PC-9 (cell line): ENCODE measurements around the gene TTC39B. TPM values are rescaled to one million over a fixed set of nuclear protein-coding genes. Genes with fewer than 3 reads are reported as not detected.

ENCODE experiments used
- BruUV-seq: library from RNA; stranded (reverse); fragments of 400-500 nt; replicated peaks from 2 replicates; lab custom pipeline; 2021; lab: Mats Ljungman, UMichigan
- CTCF ChIA-PET: fragments of 300-600 bp; sonication (Branson Sonifier 250); formaldehyde crosslinking; loops from one replicate; lab custom pipeline; 2022; ENCODE audit warnings: antibody characterized with exemption; lab: Charles Lee
- POLR2A ChIA-PET: fragments of 300-600 bp; sonication (Branson Sonifier 250); formaldehyde crosslinking; loops from one replicate; lab custom pipeline; 2022; ENCODE audit warnings: antibody characterized with exemption; ENCODE audit not compliant: unreplicated experiment; lab: Charles Lee
- DNase-seq, 2 experiments: peaks; one replicate each; pipeline versions ENCODE4 v3.0.0 to v3.0.0-alpha.2; 2015 to 2022; ENCODE audit warnings: mixed read lengths in 1 of 2
- H2AFZ ChIP-seq: fragments of 200-600 bp; sonication (generic); 2 replicates; pipeline ENCODE4 v1.8.1; 2017; ENCODE audit warnings: antibody characterized with exemption
- H3F3A ChIP-seq: fragments of 200-600 bp; sonication (generic); 2 replicates; pipeline ENCODE4 v1.8.1; 2017; ENCODE audit warnings: antibody characterized with exemption, mild to moderate bottlenecking, low read depth; ENCODE audit not compliant: insufficient read depth
- H3K27ac ChIP-seq: fragments of 200-600 bp; sonication (generic); 2 replicates; pipeline ENCODE4 v1.6.1; 2016; ENCODE audit warnings: mixed run types
- H3K27me3 ChIP-seq: fragments of 200-600 bp; sonication (generic); 2 replicates; pipeline ENCODE4 v1.6.1; 2016; ENCODE audit warnings: low read depth, mixed run types; ENCODE audit not compliant: insufficient read depth
- H3K36me3 ChIP-seq: fragments of 200-600 bp; sonication (generic); 2 replicates; pipeline ENCODE4 v1.6.1; 2016; ENCODE audit warnings: low read depth, mixed run types
- H3K4me1 ChIP-seq: fragments of 200-600 bp; sonication (generic); replicated peaks from 2 replicates; pipeline ENCODE4 v1.6.1; 2016; ENCODE audit warnings: mixed run types; ENCODE audit not compliant: insufficient read depth
- H3K4me2 ChIP-seq: fragments of 200-600 bp; sonication (generic); 2 replicates; pipeline ENCODE4 v1.6.1; 2017; ENCODE audit warnings: mixed run types
- H3K4me3 ChIP-seq: fragments of 200-600 bp; sonication (generic); 2 replicates; pipeline ENCODE4 v1.6.1; 2016; ENCODE audit warnings: mixed run types
- H3K79me2 ChIP-seq: fragments of 200-600 bp; sonication (generic); 2 replicates; pipeline ENCODE4 v1.6.1; 2017; ENCODE audit warnings: low read depth, mixed run types
- H3K9me2 ChIP-seq: fragments of 200-600 bp; sonication (generic); 2 replicates; pipeline ENCODE4 v1.8.1; 2017; ENCODE audit warnings: mild to moderate bottlenecking; ENCODE audit not compliant: insufficient read depth
- H3K9me3 ChIP-seq: fragments of 200-600 bp; sonication (generic); 2 replicates; pipeline ENCODE4 v1.8.1; 2016; ENCODE audit warnings: low read depth; ENCODE audit not compliant: insufficient read depth
- H4K20me1 ChIP-seq: fragments of 200-600 bp; sonication (generic); 2 replicates; pipeline ENCODE4 v1.8.1; 2017; ENCODE audit not compliant: insufficient read depth
- CTCF ChIP-seq: fragments of 200-600 bp; sonication (generic); conservative IDR thresholded peaks from 2 replicates; pipeline ENCODE4 v1.6.1; 2017; ENCODE audit warnings: mixed run types, antibody characterized with exemption, mild to moderate bottlenecking, moderate library complexity
- EZH2 ChIP-seq: fragments of 200-600 bp; sonication (generic); IDR thresholded peaks from 2 replicates; pipeline ENCODE4 v1.8.0; 2017; ENCODE audit warnings: antibody characterized with exemption, low read depth
- intact Hi-C: fragments of 100-400 bp; cut with micrococcal nuclease; formaldehyde crosslinking; loops from one replicate; pipeline ENCODE4 v1.10.0; 2022; ENCODE audit not compliant: unreplicated experiment
- total RNA-seq: library from RNA; stranded (reverse); gene quantifications from 2 replicates; pipeline ENCODE4 v1.2.3, GENCODE V29; 2021

TTC39B gene
- total RNA-seq, 1 experiment from 2014 or later: 8.8 TPM

DNA sequence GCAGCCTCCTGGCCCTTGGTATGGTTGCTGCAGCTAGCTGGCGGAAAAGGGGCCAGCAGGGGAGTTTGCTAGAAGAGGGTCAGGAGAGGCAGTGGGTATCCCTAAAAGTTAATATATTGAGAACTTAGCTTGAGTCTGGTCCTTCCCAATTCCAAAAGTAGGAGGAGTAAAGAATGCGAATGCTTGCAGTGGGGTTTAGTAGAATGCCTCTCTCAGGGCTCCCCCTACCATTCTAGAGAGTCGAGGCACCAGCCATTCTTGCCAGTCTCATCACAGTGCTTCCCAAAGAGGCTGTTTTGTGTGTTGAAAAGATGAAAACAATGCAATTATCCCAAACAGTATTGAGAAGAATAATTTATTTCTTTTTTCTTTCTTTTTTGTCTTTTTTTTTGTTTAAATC lies 26.4 kb downstream of the TTC39B start:
- H3K4me2 ChIP-seq: no peak overlapping the region
- BruUV-seq: no TSS peak
- POLR2A ChIA-PET: interaction anchor here (0.6 kb wide), 1 partner anchor 23 kb away, joined by 3 read pairs; no protein-coding TSS in a partner anchor

DNA sequence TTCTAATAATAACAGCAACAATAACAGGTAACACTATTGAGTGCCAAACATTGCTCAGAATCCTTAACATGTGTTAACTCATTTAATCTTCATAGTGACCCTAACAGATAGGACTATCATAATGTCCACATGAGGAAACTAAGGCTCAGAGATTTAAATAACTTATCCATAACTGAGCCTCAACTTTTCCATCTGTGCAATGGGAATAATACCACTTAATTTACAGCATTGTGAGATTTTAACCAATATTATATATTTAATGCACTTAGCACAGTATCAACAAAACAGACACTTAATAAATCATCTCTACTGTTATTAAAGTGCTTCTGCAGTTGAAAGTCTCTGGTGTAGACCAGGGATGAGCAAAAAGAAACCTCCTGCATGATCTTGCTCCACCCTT lies 28.2 kb downstream of the TTC39B start:
- H3K4me1 ChIP-seq: no peaks in the 10 kb centered on the region
- H3K9me3 ChIP-seq: no peaks in the 10 kb centered on the region
- H3F3A ChIP-seq: no peaks in the 10 kb centered on the region
- H3K4me2 ChIP-seq: no peak overlapping the region
- CTCF ChIA-PET: no interaction called here
- no TSS peak for BruUV-seq
- no peaks in the 10 kb centered on the region for H4K20me1 ChIP-seq
- intact Hi-C loops: no loop called here
- no peaks in the 10 kb centered on the region for H3K36me3 ChIP-seq
- no peak for DNase-seq
- no peak overlapping the region for H3K27ac ChIP-seq
- no peak overlapping the region for H3K4me3 ChIP-seq
- H2AFZ ChIP-seq: no peak overlapping the region
- POLR2A ChIA-PET: interaction anchor here (0.6 kb wide), 1 partner anchor 18 kb away, joined by 4 read pairs; no protein-coding TSS in a partner anchor
- no peaks in the 10 kb centered on the region for H3K79me2 ChIP-seq
- no peaks in the 10 kb centered on the region for H3K27me3 ChIP-seq
- no peaks in the 10 kb centered on the region for H3K9me2 ChIP-seq
- TF ChIP-seq EZH2: no peak
- TF ChIP-seq CTCF: no peak

More for the DNA sequence above, 26.4 kb downstream of the TTC39B start:
- Histone ChIP-seq H3F3A (no peaks in the 10 kb centered on the region), H3K79me2 (no peaks in the 10 kb centered on the region), H3K4me3 (no peak overlapping the region), H3K9me3 (no peaks in the 10 kb centered on the region), H3K9me2 (no peaks in the 10 kb centered on the region), H3K27ac (no peak overlapping the region), H4K20me1 (no peaks in the 10 kb centered on the region), H3K4me1 (no peaks in the 10 kb centered on the region), H3K27me3 (no peaks in the 10 kb centered on the region), H3K36me3 (no peaks in the 10 kb centered on the region), H2AFZ (no peak overlapping the region)
- CTCF ChIA-PET: no interaction called here
- no peak for TF ChIP-seq EZH2
- no peak for TF ChIP-seq CTCF
- DNase-seq: no peak
- intact Hi-C loops: no loop called here

GRCh38 chr9:15278091-15278687 lies 28.8 kb downstream of the TTC39B start:
- Histone ChIP-seq H3K9me3 (no peaks in the 10 kb centered on the region), H3F3A (no peaks in the 10 kb centered on the region), H3K36me3 (no peaks in the 10 kb centered on the region), H3K4me3 (no peak overlapping the region), H2AFZ (no peak overlapping the region), H3K27me3 (no peaks in the 10 kb centered on the region), H3K4me1 (no peaks in the 10 kb centered on the region), H3K4me2 (no peak overlapping the region), H4K20me1 (no peaks in the 10 kb centered on the region), H3K27ac (no peak overlapping the region), H3K79me2 (no peaks in the 10 kb centered on the region), H3K9me2 (no peaks in the 10 kb centered on the region)
- TF ChIP-seq EZH2 (no peak), CTCF (no peak)
- no peak for DNase-seq
- ChIA-PET CTCF (no interaction called here), POLR2A (no interaction called here)
- intact Hi-C loops: no loop called here
- no TSS peak for BruUV-seq
